Glomerular visceral epithelial cell (primary cell): Measurements from ENCODE around the gene GPSM3.

ENCODE experiments used
- DNase-seq: peaks from one replicate; pipeline ENCODE4 v3.0.0-alpha.2; 2016; ENCODE audit errors: extremely low spot score

The GPSM3 gene

DNA sequence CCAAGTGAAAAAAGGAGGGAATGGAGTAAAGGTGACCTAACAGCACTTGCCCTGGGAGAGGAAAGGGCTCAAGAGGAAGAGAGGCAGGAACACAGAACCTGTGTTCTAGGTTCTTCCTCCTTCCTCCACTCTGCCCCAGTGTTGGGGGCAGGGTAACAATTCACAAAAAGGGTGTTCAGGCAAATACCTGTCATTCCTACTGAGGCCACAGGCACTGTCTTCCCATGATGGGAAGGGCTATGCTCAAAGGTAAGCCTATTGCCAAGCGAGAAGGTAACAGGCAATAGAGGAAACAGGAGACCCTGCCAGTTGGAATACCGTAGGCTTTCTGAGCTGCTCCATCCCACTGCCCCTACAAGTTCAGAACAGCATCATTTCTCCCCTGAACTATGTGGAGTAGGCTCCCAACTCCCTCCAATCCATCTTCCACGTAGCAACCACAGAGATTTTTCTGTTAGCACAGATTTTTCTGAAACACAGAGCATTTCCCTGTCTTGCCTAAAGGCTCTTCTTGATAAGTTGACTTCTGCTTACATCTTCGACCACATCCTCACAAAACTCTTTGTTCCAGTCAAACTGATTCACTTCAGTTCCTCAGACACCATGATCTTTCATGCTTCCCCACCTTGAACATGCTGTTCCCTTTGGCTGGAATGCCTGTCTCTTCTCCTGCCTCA is 19.3 kb downstream of the GPSM3 start:
- DNase-seq = no peak

DNA sequence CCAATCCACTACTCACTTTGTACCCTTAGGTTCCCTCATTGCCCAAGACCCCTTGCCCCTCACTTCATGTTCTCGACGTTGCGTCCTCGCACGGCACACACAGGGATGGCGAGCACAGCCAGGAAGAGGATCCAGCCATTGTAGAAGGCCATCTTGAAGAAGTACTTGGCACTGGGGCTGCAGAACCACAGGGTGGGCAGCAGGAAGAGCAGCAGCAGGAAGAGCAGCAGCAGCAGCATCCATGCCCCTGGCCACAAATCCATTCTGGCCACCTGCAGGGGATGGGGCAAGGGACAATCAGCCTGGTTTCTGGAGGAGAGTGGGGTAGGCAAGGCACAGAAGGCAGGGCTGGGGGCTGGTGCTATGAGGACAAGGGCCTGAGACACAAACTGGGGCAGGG is 21.2 kb downstream of the GPSM3 start:
- no peak for DNase-seq

DNA sequence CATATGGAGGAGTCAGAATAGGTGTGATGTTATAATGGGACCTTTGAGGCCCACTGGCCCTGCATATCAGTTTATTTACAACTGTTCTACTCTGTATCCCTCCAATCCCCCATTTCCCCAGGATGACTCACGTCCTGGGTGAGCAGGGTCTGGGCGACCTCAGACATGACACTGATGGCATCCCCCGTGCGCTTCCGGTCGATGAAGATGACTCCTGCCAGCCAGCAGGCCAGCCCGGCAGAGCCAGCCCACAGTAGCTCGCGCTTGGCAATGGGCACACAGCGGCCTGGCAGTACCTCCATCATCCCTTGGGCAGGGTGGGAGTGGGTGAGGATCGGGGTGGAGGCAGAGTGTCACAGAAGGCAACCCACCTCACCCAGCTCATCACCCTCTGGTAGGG is 22.1 kb downstream of the GPSM3 start:
- peak; percentile 20 for DNase-seq

DNA sequence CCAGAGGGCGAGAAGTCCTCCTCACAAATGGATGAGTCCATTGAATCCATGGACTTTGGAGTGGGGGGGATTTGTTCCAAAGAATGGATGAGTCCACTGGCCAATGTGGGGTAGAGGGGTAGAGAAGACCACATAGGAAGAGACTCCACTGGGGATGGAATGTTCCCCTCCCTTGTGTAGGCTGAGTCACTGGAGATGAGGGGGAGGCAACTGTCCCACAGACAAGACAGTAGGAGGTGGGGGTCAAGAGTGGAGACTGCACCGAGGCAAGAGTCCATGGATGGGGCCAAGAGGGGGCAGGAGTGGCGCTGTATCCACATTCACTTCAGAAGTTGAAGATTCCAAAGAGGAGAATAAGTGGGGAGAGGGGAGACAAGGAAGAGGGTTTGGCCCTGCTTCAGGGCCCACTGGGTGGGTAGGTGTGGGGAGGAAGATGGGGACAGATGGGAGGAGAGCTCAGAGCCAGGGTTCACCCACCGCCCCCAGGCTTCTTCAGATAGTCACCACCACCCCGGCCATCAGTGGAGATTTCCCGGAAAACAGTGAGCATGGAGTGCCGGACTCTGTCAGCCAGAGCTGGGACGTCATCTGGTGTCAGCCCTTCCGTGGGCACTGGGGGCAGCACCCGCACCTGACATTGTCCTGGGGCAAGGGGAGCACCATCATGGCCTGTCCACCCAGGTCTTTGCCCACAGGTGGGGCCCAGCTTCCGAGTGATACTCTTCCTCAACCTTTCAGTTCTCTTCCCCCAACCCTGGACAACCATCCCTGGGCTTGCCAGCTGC is 23.4 kb downstream of the GPSM3 start:
- DNase-seq = no peak

DNA sequence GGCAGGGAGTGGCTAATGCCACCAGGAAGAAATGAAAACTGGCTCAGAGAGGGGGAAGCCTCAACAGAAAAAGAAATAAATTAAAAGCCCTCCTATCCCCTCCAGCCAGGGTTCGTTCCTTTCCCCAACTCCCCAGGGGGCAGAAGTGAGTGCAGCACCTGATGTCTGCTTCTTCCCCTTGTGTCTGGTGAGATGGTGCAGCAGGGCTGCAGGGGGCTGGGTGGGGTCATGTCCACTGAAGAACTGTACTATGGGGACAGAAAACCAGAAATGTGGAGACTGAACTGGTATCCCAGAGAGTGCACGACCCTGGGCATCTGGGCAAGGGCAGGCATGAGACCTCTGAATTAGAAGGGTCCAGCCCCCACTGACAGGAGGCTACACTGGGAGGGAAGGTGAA is 24.1 kb downstream of the GPSM3 start:
- no peak for DNase-seq

DNA sequence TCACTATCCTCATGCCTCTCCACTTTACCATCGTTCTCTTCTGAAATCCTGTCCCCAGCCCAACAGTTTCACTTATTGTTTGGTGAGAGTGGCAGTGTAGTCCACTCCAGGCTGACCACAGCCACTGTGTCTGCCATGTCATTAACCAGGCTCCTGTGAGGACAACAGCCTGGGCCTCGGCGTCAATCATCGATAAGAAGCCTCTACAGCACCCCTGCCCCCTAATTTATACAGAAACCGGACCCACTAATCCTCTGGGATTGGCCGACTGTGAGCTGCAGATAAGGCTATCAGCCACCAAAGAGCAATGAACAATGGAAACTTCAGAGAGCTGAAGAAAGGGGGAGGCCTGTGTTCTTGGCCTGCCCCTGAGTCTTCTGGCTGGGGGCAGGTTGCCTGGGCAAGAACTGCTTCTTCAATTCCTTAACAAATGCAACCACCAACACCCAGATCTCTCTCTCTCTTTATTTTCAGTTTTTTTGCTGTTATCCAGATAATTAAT is 24.6 kb downstream of the GPSM3 start:
- DNase-seq = no peak

DNA sequence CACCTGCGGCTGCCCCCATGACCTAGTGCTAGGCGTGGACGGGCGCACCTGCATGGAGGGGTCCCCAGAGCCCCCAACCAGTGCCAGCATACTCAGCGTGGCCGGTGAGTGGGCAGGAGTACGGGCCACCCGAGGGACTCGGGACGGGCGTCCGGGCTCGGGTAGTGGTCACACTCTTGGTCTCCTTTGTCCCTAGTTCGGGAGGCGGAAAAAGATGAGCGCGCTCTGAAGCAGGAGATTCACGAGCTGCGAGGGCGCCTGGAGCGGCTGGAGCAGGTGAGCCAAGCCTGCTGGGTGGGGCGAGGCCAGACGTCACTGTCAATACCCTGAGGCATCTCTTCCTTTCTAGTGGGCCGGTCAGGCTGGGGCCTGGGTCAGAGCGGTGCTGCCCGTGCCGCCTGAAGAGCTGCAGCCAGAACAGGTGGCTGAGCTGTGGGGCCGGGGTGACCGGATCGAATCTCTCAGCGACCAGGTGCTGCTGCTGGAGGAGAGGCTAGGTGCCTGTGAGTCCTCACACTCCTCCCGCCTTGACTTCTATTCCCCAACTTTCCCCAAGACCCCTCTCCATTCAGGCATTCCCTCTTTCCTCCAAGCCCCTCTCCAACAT is 25.2 kb downstream of the GPSM3 start:
- DNase-seq = no peak

DNA sequence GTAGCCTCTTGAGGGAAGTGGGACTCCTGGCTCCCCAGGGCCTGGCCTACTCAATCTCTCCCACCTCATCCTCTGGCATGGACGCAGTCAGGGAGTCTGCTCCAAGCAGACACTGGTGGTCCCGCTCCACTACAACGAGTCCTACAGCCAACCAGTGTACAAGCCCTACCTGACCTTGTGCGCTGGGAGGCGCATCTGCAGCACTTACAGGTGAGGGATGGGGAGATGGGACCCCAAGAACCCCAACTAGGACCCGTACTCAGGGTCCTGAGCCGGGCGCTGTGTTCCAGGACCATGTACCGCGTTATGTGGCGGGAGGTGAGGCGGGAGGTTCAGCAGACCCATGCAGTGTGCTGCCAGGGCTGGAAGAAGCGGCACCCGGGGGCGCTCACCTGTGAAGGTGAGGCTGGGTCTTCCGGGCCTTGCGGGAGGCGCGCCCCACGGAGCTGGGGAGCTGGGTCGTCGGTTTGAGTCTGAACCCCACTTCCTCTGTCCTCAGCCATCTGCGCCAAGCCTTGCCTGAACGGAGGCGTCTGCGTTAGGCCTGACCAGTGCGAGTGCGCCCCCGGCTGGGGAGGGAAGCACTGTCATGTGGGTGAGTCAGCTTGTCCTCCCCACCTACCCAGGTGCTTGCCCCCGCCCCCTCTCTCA is 25.9 kb downstream of the GPSM3 start:
- DNase-seq = no peak

DNA sequence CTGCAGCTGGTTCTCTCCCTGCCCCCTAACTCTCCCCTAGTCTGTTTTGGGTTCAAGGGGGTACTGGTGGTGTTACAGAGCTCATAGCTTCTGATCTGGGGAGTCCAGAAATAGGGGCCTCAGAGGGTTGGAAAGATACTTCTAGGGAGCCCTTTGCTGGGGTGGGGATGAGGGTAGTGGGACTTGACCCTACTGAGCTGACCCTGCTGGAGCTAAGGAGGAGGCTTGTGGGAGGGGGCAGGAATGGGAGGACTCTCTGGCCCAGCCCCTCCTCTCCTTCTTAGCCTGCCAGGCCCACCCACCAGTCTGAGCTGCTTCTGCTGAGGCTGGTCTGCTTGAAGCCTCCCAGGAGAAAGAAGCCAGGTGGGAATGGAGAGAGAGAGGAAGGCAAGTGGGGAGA is 28.1 kb downstream of the GPSM3 start, which contains the start of gene EGFL8:
Gene EGFL8, plus strand, starts transcription at position 301 of the 400 bp plus-strand sequence. CDS start 1,571 bp downstream, outside the sequence.
- no peak for DNase-seq

DNA sequence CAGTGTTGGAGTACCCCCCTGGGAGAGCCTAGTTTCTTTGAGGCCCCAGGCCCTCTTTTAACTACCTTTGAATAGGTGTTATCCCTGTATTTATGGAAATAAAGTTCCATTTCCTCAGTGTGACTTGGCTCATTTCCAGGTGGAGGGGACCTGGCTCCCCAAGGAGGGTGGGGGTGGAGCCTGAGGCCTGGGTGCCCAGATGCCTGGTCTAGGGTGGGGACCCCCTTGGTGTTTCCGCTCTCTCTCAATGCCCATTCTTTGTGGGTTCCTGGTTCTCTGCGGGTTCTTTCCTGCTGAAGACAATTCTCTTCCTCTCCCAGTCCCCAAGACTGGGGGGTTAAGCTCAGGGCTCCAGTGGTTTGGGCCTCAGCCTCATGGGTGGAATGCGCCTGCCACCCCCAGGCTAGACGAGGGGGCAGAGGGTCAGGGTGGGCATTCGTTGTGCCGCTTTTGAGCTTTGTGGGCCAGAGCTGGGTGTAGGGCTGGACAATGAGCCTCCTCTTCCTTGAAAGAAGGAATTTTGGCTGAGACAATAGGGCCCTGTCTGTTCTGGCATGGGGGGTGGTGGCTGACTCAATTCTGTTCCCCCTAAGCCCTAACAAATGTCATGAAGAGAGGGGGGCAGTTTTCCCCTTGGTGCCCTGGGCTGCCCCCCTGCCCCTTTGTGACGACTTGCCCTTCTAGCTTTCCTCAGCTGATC is 28.7 kb downstream of the GPSM3 start:
- no peak for DNase-seq

DNA sequence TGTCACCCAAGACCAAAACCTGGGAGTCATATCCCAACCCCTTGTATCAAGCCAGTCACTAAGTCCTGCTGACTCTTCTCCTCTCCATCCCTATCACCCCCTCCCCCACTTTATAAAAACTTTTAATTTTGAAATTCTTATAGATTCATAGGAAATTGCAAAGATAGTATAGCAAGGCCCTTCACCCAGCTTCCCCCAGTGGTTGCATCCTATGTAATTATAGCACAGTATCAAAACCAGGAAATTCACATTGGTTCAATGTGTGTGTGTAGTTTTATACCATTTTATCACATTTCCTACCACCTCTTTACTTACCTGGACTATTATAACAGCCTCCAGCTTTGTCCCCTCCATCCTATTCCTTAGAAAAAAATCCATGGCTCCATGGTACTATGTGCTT is 34.4 kb downstream of the GPSM3 start:
- DNase-seq = no peak

DNA sequence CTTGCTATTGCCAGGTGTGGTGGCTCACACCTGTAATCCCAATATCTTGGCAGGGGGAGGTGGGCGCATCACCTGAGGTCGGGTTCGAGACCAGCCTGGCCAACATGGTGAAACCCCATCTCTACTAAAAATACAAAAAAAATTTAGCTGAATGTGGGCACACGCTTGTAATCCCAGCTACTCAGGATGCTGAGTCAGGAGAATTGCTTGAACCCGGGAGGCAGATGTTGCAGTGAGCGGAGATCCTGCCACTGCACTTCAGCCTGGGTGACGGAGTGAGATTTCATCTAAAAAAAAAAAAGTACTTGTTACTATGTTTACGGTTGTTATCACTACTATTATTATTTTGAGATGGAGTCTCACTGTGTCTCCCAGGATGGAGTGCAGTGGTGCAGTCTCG is 35.6 kb downstream of the GPSM3 start:
- no peak for DNase-seq

DNA sequence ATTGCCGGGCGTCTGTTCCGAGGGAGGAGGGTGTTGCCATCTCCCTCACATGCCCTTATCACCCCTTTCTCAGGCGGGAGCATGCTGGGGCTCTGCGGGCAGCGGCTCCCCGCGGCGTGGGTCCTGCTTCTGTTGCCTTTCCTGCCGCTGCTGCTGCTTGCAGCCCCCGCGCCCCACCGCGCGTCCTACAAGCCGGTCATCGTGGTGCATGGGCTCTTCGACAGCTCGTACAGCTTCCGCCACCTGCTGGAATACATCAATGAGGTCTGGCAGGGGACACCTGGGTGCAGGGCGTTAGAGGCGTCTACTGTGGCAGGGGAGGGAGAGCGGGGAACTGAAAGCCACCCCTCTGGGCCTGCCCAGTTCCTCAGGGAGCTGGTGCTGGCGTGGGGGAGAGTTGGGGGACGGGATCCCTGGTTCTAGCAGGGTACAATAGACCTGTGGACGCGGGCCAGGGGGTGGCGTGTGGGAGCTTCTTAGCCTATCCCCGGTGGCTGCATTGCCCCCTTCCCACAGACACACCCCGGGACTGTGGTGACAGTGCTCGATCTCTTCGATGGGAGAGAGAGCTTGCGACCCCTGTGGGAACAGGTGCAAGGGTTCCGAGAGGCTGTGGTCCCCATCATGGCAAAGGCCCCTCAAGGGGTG is 37.8 kb downstream of the GPSM3 start:
- peak; percentile 66 for DNase-seq

DNA sequence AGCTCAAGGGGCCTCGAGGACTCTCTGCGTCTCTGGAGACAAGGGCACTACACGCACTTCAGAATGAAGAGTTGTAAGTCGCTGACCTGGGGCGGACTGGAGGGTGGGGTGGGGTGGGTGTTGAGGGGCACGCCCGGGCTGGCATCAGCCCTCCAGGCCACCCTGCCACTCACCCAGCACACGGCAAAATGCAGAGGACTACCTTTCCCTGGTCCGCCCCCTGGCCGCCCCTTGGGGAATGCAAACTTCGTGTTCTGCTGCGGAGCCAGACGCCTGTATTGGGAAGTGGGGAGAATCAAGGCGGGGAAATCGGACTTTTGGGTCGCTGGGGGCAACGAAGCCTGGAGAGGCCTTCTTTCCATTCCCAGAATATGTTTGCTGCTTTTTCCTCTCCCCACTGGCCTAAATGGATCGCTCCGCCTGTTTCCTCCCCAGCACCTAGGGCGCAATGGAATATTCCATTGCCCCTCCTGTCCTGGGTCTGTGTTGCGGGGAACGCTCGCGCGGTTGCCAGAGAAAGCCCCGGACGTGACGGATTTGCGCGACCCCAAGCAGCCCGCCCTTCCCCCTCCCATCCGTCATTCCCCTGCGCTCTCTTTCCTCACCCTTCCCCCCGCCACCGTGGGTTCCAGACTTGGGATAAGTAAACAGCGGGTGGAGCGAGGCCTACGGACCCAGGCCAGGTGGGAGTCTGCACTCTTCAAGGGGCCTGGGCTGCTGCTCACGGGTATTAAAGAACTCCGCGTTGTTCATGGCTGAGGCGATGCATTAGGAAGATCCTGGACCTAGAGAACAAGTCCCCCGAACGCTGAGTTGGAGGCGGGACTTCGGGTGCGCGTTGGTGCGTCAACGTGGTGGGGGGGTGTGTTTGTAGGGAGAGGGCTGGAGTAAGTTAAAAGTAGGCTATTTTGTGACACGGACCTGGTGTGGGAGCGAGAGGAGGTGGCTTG is 38.6 kb downstream of the GPSM3 start, which contains the start of gene PPT2:
Gene PPT2, plus strand, starts transcription at position 578 of the 950 bp plus-strand sequence. CDS start 454 bp downstream, outside the sequence.
- peak; percentile 86 for DNase-seq

DNA sequence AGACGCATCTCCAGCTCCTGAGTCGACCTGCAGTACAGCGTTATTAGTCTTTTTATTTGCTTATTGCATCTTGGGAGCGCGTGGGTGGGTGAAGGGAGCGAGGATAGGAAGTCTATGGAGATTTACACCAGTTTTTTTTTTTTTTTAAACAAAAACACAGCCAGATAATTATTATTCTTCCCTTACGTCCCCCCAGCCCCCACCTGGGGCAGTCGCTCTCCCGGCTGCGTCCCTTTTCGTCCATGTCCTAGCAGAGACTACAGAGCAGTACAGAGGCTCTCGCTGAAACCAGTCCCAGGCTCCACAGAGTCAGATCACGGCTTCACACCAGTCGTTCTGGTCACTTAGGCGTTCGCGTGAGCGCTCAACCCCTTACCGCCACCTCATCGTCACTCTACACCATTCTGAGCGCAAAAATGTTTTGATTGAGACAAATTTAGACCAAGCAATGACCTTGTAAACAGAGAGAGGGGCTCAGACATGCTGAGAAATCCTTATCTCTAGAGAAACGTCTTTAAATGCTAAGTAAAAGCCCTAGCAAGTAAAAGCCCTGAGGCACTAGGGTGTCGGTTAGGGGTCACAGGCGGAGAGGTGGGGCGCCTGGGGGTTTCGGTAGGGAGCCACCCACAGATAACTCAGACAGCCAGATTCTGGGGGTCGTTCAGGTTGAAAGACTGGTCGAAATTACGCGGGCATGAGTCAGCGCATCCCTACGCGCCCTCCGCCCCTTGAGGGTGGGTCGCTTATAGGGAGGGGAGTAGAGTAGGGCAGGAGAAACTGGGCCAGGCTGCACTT is 39.5 kb downstream of the GPSM3 start:
- DNase-seq = peak; percentile 22

DNA sequence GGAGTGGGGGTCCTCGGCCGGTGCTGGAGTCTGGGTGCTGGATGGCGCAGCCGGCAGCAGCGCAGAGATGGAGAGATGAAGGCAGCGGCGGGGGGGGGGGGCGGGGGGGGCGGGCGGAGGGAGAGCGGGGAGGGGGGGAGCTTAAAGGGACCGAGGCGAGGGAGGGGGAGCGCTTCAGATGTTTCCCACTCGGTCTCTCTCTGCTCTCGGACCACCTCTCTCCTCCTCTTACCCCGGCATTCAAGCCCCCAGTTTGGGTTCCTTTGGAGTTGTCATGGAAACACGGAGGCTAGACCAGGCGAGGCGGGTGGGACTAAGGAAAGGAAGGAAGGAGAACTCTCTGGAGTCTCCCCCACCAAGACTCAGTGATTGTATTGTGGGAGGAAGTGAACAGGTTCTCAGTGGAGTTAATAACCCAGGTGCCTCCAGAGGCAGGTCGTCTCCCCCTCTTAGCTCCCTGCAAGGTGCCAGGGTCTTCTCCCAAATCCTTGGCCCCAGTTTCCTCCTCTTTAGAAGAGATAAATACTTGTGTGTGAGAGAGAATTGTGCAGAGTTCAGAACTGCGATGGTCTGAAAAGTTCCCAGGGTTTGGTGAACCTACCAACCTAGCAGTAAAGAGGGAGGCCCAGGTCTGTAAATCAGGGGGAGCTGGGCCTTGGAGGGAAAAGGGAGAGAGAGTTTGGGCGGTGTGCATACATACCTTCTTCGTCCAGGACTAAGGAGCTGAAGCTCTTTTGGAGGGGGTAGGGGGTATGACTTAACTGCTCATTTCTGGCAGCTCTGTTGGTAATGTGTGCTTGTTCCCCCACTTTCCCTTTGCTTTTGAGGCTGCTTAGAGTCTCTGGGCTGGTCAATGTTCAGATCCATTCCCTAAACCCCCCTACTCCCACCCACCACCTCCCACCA is 40.3 kb downstream of the GPSM3 start, which contains the start of gene PRRT1:
Gene PRRT1, minus strand, starts transcription at position 77 of the 906 bp plus-strand sequence. CDS start 112 bp downstream, outside the sequence.
- no peak for DNase-seq

DNA sequence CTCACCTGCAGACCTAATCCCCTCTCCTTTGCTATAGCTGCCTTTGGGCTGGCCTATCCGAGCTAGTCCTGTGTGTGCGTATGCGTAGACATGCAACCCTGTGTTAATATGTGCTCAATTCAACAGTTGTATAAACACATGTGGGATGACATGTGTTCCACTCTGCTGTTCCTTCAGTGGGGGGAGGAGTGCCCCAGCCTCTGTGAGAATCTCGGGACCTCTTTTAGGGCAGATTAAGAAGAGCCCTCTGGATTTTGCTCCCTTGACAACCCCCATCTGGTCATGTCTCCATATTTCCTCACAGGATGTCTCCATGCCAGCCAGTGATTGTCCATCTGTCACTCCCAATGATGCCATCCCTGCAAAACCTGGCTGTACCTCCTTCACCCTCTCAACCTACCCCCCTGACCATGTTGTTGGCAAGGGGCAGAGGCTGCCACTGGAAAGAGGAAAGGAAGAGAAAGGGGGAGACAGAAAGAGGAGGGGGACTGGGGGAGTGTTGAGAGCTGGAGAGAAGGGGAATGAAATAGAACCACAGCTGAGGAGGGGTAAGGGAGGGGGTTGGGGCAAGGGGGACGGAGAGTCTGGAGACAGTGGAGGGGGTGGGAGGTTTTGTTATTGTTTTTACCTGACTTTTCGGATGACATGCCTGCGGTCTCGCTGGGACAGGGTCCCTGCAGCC is 41.1 kb downstream of the GPSM3 start:
- DNase-seq = no peak
